Vagina (tissue), 2 donors: ENCODE results near the gene ALG2.

ENCODE experiments used
- POLR2A ChIP-seq, 2 donors: fragments of 450-650 bp; IDR thresholded peaks; one replicate each; pipeline ENCODE4 v1.6.1; 2017; ENCODE audit warnings: antibody characterized with exemption in 2 of 2, mild to moderate bottlenecking in 2 of 2, moderate library complexity in 2 of 2
- TF ChIP-seq, protein P1 (sequence below), 3 experiments: fragments of 450-650 bp in 2 of 3; fragments of 200-600 bp in 1 of 3; sonication (generic) in 1 of 3; IDR thresholded peaks; one replicate each; pipeline ENCODE4 v1.5.1; 2017 to 2019; ENCODE audit warnings: antibody characterized with exemption in 3 of 3, mild to moderate bottlenecking in 2 of 3, moderate library complexity in 2 of 3

DNA sequence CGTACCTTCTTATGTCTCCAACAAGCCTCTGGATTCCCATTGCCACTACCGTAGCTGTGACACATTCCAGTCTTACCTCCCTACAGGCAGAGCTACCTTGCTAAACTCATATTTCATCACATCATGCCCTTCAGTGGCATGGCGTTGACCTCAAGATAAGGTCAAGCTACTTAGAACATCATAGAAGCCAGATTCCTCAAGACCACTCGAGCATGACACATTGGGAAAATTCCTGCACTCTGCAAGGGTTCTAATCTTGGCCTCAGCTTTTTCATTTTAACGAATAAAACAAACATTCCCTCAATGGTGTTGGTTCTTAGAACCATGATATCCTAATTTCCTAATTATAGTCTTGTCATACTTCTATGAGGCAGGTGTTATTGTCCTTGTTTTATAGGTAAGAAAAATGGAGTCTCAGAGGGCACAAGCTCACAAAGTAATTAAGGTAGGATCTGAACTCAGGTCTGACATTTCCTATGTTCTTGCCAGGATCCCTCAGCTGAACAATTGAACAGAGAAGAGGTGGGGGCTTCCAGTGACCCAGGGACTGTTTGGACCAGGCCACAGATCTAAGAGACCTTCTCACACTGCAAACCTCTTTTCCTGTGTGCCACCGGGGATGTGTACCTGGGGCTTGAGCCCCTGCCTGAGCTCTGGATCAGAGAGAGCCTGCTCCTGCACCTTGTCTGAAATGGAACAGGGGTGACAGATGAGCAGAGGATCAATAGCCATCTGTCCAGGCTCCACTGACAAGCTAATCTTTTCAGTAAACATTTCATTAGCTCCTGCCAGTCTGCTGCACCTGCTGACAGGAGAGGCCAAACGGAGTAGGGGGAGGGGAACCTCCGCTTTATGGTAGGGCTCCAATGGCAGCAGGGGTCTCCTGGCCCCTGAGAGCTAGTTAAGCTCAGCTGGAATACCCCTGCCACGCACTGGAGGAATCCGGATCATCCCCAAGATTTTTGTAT is 49.3 kb downstream of the ALG2 start:
- TF ChIP-seq, protein P1, sequence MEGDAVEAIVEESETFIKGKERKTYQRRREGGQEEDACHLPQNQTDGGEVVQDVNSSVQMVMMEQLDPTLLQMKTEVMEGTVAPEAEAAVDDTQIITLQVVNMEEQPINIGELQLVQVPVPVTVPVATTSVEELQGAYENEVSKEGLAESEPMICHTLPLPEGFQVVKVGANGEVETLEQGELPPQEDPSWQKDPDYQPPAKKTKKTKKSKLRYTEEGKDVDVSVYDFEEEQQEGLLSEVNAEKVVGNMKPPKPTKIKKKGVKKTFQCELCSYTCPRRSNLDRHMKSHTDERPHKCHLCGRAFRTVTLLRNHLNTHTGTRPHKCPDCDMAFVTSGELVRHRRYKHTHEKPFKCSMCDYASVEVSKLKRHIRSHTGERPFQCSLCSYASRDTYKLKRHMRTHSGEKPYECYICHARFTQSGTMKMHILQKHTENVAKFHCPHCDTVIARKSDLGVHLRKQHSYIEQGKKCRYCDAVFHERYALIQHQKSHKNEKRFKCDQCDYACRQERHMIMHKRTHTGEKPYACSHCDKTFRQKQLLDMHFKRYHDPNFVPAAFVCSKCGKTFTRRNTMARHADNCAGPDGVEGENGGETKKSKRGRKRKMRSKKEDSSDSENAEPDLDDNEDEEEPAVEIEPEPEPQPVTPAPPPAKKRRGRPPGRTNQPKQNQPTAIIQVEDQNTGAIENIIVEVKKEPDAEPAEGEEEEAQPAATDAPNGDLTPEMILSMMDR (IDR thresholded peaks at IDR 0.05) = no peak
- no peak for TF ChIP-seq POLR2A (IDR thresholded peaks at IDR 0.05)
